IPS-15b (cell line): Measurements from ENCODE around the gene POFUT2.

ENCODE experiments used
- H3K27me3 ChIP-seq: one replicate; pipeline ENCODE4 v1.6.1; 2013; ENCODE audit warnings: low read length; ENCODE audit not compliant: control insufficient read depth, insufficient read depth
- H3K36me3 ChIP-seq: one replicate; pipeline ENCODE4 v1.6.1; 2013; ENCODE audit warnings: low read length; ENCODE audit not compliant: control insufficient read depth, insufficient read depth
- H3K4me1 ChIP-seq: one replicate; pipeline ENCODE4 v1.6.1; 2013; ENCODE audit warnings: mild to moderate bottlenecking, low read length; ENCODE audit not compliant: control insufficient read depth, insufficient read depth
- H3K4me3 ChIP-seq: one replicate; pipeline ENCODE4 v1.5.1; 2013; ENCODE audit warnings: low read depth, low read length
- H3K9ac ChIP-seq: one replicate; pipeline ENCODE4 v1.6.1; 2013; ENCODE audit warnings: low read depth, mild to moderate bottlenecking, low read length
- H3K9me3 ChIP-seq: one replicate; pipeline ENCODE4 v1.6.1; 2013; ENCODE audit warnings: mild to moderate bottlenecking, low read length; ENCODE audit not compliant: control insufficient read depth, insufficient read depth

Gene POFUT2

DNA sequence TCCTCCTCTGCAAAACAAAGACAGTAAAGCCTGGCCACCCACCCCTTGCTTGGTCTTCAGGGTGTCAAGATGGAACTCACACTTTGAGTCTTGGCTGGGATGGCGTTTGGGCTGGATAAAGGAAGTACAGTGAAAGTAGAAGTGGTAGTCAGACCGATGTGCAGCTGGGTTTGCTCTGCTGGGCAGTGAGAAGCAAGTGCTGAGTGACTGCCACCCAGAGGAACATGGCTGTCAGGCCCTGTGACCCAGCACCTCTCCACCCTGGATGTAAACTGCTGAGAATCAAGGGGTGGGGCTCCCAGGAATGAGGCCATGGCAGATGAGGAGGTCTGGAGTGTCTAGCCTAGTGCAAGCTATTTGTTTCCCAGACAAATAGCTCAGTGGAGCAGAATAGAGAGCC is 51.2 kb downstream of the POFUT2 start:
- Histone ChIP-seq H3K4me3 (no peak overlapping the region), H3K4me1 (no peaks in the 10 kb centered on the region), H3K9ac (no peak overlapping the region), H3K27me3 (no peaks in the 10 kb centered on the region), H3K36me3 (no peaks in the 10 kb centered on the region), H3K9me3 (no peaks in the 10 kb centered on the region)

DNA sequence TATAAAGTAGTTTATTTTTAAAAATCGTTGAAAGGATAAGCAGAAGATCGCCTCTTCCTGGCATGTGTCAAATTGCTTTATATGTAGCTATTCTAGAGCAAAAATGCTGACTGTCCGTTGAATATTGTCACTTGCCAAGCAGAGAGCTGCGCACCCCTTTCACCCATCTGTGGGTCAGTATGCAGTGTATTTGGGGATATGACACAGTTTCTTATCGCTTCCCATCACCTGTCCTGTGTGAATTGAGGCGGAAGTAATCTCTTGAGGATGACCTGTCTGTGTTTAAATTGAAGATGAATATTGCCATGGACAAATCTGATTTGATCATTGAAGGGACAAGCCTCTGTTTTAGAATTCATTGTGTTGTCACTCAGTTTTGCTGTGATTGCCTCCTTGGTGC is 52.2 kb downstream of the POFUT2 start:
- no peak overlapping the region for H3K9ac ChIP-seq
- H3K9me3 ChIP-seq, result no peaks in the 10 kb centered on the region
- H3K36me3 ChIP-seq, result no peaks in the 10 kb centered on the region
- no peak overlapping the region for H3K4me3 ChIP-seq
- no peaks in the 10 kb centered on the region for H3K4me1 ChIP-seq
- no peaks in the 10 kb centered on the region for H3K27me3 ChIP-seq

DNA sequence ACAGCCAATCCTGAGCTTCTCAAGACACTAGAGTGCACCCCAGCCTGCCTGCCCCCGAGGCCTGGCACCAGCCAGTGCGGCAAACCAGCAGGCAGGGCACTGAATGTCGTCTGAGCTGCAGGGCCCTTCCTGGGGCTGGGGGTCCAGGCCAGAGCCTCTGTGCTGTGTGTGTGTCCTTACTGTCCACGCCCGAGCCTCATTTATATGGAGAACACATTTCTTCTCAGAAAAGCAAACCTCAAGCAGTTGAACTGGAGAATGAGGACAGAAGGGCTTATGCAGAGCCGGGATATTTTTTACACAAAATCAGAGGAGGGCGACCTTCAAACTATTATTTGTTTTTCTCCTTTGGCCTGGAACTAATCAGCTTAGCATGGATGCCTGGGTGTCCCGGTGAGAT is 52.7 kb downstream of the POFUT2 start:
- Histone ChIP-seq H3K36me3 (no peaks in the 10 kb centered on the region), H3K4me3 (no peak overlapping the region), H3K9me3 (no peaks in the 10 kb centered on the region), H3K27me3 (no peaks in the 10 kb centered on the region), H3K4me1 (no peaks in the 10 kb centered on the region), H3K9ac (no peak overlapping the region)

DNA sequence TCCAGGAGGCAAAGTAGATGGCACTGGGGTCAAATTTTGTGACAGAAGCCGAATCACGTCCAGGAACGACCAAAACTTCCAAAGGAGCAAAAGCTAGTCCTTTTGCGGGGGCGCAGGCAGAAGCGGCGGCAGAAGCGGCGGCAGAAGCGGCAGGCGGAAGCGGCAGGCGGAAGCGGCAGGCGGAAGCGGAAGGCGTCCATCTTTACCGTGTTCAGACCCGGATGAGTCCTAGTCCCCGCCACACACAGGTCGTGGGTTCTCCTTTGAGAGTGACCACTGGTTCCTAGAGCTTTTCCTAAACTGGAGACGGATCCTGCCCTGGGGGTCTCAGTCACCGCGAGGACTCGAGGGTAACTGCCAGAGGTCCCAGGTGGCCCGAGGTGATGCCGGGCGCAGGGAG is 53.6 kb downstream of the POFUT2 start:
- H3K36me3 ChIP-seq, result no peaks in the 10 kb centered on the region
- no peaks in the 10 kb centered on the region for H3K27me3 ChIP-seq
- H3K4me1 ChIP-seq, result no peaks in the 10 kb centered on the region
- H3K9me3 ChIP-seq, result no peaks in the 10 kb centered on the region
- no peak overlapping the region for H3K9ac ChIP-seq
- H3K4me3 ChIP-seq, result no peak overlapping the region

DNA sequence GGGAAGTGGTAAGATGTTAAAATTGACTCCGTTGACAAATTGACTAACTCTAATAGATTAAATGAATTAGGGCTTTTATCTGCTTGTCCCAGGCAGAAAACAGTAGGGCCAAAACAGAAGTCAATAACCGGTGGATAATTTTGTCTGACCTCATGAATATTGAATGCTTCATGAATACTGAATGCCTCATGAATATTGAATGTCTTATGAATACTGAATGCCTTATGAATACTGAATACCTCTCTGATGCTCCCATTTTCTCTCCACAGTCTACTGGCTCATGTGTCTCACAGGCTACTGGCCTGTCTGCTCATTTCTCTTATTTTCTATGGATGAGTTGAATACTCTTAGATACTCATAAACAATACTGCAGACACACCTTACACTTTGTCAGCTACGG is 56.0 kb downstream of the POFUT2 start:
- H3K36me3 ChIP-seq, result no peaks in the 10 kb centered on the region
- no peaks in the 10 kb centered on the region for H3K4me1 ChIP-seq
- no peaks in the 10 kb centered on the region for H3K27me3 ChIP-seq
- no peak overlapping the region for H3K4me3 ChIP-seq
- no peak overlapping the region for H3K9ac ChIP-seq
- no peaks in the 10 kb centered on the region for H3K9me3 ChIP-seq

DNA sequence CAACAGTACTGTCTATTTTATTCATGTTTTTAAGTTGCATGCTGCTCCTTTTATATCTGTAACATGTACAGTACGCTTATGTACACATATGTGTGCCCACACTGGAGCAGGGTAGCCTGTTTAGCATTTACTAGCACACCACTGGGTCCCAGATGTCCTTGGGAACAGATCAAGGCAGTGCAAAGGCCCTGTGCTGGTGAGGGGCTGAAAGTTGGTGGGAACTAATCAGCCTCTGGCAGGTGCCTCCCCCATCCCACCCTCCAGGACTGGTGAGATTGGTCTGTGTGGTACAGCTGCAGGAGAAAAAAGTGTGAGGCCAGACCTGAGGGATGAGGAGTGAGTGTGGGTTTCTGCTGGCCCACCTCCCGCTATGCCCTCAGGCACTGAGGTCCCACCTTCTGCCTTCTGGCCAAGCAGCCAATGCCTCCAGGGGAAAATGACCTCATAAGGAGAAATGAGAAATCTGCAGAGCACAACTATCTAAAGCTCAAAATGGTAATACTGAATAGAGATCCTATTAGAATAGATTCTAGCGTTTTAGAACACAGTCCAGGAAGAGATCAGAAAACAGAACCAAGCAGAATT is 58.9 kb downstream of the POFUT2 start:
- no peaks in the 10 kb centered on the region for H3K4me1 ChIP-seq
- no peak overlapping the region for H3K9ac ChIP-seq
- no peak overlapping the region for H3K4me3 ChIP-seq
- no peaks in the 10 kb centered on the region for H3K27me3 ChIP-seq
- H3K36me3 ChIP-seq, result no peaks in the 10 kb centered on the region
- no peaks in the 10 kb centered on the region for H3K9me3 ChIP-seq

DNA sequence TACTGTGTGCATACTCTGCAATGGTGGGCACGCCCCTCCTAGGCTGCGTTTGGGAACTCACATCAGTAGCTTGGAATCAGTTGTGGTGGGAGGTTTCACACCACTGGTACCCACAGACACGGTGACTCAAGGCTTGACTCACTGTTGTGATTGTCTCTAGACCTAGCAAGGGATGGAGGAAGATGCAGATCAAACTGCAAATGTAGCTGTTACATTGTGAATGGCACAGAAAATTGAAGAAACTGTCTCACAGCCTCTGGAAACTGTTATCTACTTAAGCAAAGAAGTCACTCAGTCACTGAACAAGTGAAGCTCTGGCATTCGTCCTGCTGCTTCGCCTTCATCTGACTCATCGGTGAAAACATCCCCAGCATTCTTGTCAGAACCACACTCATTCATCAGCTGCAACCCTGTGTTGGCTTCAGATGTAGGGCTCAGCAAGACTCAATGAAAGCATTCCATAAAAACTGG is 59.5 kb downstream of the POFUT2 start:
- H3K4me1 ChIP-seq, result no peaks in the 10 kb centered on the region

DNA sequence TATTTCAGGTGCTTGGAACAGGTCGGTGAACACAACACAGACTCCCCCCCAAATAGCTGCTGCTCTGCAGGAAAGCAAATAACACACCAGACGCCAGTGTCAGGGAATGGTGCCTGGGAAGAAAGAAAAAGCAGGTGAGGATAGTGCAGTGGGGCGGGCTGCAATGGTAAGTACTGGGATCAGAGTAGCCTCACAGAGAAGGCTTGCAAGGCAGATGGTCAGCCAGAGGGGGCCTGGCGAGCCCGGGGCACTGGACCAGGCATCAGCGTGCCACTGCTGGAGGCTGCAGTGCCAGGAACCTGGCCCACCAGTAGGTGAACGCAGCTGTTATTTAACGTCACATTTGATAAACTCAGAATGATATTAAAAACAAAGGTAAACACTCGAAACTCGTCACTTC is 60.0 kb downstream of the POFUT2 start:
- H3K4me1 ChIP-seq, result no peaks in the 10 kb centered on the region
- H3K4me3 ChIP-seq, result no peak overlapping the region
- H3K27me3 ChIP-seq, result no peaks in the 10 kb centered on the region
- H3K36me3 ChIP-seq, result no peaks in the 10 kb centered on the region
- H3K9me3 ChIP-seq, result no peaks in the 10 kb centered on the region
- H3K9ac ChIP-seq, result no peak overlapping the region

More for the DNA sequence above, 59.5 kb downstream of the POFUT2 start:
- H3K36me3 ChIP-seq, result no peaks in the 10 kb centered on the region
- no peaks in the 10 kb centered on the region for H3K27me3 ChIP-seq
- no peak overlapping the region for H3K9ac ChIP-seq
- no peaks in the 10 kb centered on the region for H3K9me3 ChIP-seq
- no peak overlapping the region for H3K4me3 ChIP-seq

DNA sequence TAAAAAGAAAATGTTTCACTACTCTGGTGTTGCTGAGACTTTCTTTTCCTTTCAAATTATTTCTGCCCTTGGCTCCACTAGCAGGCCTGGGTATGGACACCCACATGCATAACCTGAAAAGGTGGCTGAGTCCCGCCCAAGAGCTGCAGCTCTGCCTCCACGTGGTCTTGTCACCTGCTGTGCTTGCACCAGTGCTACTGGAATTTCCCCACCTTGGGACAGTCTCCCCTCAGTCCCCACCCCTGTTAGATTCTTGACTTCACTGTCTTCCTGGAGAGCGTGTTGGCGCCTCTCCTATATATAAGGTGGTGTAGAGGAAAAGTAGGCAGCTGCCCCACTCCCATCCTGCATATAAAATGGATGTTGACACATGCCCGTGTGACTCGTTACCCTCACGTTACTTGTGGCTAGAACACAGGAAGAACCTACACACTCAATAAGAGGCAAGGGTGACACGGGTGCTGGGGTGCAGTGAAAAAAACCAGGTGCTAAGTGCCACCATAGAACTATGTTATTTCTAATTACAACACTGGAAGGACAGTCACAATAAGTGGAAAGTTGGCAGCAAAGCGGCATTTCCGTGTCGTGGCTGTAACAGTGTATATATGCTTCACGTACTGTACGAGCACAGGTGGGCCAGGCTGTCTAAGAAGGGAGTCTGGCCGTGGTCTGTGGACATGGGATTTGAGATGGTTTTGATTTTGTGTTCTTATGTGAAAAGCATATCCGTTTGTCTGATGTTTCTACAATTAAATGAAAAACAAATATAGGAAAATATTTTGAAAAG is 61.0 kb downstream of the POFUT2 start:
- no peaks in the 10 kb centered on the region for H3K27me3 ChIP-seq
- H3K4me1 ChIP-seq, result no peaks in the 10 kb centered on the region

DNA sequence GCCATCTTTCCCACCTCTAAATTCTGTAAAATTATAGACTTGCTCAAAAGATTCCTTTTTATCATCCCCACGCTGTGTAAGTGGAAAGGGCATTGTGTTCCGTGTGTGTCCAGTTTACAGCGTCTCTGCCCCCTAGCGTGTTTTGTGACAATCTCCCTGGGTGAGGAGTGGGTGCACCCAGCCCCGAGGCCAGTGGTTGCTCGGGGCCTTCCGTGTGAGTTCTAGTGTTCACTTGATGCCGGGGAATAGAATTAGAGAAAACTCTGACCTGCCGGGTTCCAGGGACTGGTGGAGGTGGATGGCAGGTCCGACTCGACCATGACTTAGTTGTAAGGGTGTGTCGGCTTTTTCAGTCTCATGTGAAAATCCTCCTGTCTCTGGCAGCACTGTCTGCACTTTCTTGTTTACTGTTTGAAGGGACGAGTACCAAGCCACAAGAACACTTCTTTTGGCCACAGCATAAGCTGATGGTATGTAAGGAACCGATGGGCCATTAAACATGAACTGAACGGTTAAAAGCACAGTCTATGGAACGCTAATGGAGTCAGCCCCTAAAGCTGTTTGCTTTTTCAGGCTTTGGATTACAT is 61.9 kb downstream of the POFUT2 start:
- H3K9ac ChIP-seq, result no peak overlapping the region

More for the DNA sequence above, 61.0 kb downstream of the POFUT2 start:
- Histone ChIP-seq H3K9ac (no peak overlapping the region), H3K36me3 (no peaks in the 10 kb centered on the region), H3K4me3 (no peak overlapping the region), H3K9me3 (no peaks in the 10 kb centered on the region)

DNA sequence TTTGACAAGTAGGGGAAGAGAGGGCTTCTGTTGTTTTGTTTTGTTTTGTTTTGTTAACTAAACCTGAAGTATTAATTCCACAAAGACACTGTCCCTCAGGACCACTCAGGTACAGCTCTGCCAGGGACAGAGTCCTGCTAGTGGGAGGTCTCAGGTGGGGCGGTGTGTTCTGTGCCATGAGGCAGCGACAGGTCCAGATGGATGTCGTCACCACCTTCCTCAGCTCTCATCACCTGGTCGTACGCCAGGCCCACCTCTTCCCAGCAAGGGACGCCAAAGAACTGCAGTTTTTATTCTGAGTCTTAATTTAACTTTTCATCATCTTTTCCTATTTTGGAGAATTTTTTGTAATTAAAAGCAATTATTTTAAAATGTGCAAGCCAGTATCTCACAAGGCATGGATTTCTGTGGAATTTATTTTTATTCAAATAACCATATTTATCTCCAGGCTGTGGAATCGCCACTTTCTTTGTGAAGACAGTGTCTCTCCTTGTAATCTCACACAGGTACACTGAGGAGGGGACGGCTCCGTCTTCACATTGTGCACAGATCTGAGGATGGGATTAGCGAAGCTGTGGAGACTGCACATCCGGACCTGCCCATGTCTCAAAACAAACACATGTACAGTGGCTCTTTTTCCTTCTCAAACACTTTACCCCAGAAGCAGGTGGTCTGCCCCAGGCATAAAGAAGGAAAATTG is 62.5 kb downstream of the POFUT2 start:
- peaks cover 2% of the 10 kb centered on the region for H3K36me3 ChIP-seq
- no peaks in the 10 kb centered on the region for H3K27me3 ChIP-seq
- no peaks in the 10 kb centered on the region for H3K9me3 ChIP-seq
- no peak overlapping the region for H3K9ac ChIP-seq
- H3K4me1 ChIP-seq, result no peaks in the 10 kb centered on the region
- H3K4me3 ChIP-seq, result no peak overlapping the region

More for the DNA sequence above, 61.9 kb downstream of the POFUT2 start:
- Histone ChIP-seq H3K4me1 (no peaks in the 10 kb centered on the region), H3K36me3 (peaks cover 2% of the 10 kb centered on the region), H3K4me3 (no peak overlapping the region), H3K9me3 (no peaks in the 10 kb centered on the region), H3K27me3 (no peaks in the 10 kb centered on the region)
